CD14-positive monocyte (primary cell): ENCODE measurements around the gene SEPTIN8. TPM values are rescaled to one million over a fixed set of nuclear protein-coding genes. Genes with fewer than 3 reads are reported as not detected.

ENCODE experiments used
- DNase-seq, 3 donors: peaks; one replicate each; pipeline ENCODE4 v3.0.0-alpha.2; 2011 to 2022
- H2AFZ ChIP-seq: 2 replicates; pipeline ENCODE4 v1.6.0; 2012; ENCODE audit warnings: mild to moderate bottlenecking, low read depth, low read length, inconsistent platforms; ENCODE audit not compliant: insufficient read depth, poor library complexity, severe bottlenecking
- H3K27ac ChIP-seq, 2 donors: 1 replicate in 1 of 2; 2 replicates in 1 of 2; pipeline ENCODE4 v1.5.1; 2012 to 2013; ENCODE audit warnings: low read length in 2 of 2, control low read depth in 1 of 2, inconsistent platforms in 1 of 2, low read depth in 1 of 2, mild to moderate bottlenecking in 1 of 2
- H3K27me3 ChIP-seq, 2 donors: one replicate each; pipeline versions ENCODE4 v1.6.0 to v1.6.1; 2011 to 2013; ENCODE audit warnings: low read length in 2 of 2; ENCODE audit not compliant: control insufficient read depth in 2 of 2, insufficient read depth in 2 of 2
- H3K36me3 ChIP-seq, 2 donors: replicated peaks in 1 of 2; 1 replicate in 1 of 2; 2 replicates in 1 of 2; pipeline versions ENCODE4 v1.5.1 to v1.6.1; 2012 to 2013; ENCODE audit warnings: low read length in 2 of 2, control low read depth in 1 of 2, inconsistent platforms in 1 of 2, mild to moderate bottlenecking in 1 of 2; ENCODE audit not compliant: insufficient read depth in 2 of 2, control insufficient read depth in 1 of 2
- H3K4me1 ChIP-seq, 2 donors: 1 replicate in 1 of 2; 2 replicates in 1 of 2; pipeline versions ENCODE4 v1.5.1 to v1.6.1; 2012 to 2013; ENCODE audit warnings: low read length in 2 of 2, control low read depth in 1 of 2, inconsistent platforms in 1 of 2, mild to moderate bottlenecking in 1 of 2, moderate library complexity in 1 of 2; ENCODE audit not compliant: insufficient read depth in 2 of 2, control insufficient read depth in 1 of 2
- H3K4me2 ChIP-seq: replicated peaks from 2 replicates; pipeline ENCODE3; 2012; ENCODE audit warnings: low read length, moderate library complexity, mild to moderate bottlenecking; ENCODE audit not compliant: poor library complexity, severe bottlenecking; ENCODE audit errors: extremely low read depth
- H3K4me3 ChIP-seq, 3 experiments: fragments of 200-600 bp in 1 of 3; sonication (generic) in 1 of 3; replicated peaks in 1 of 3; 1 replicate in 2 of 3; 2 replicates in 1 of 3; pipeline ENCODE4 v1.5.1; 2011 to 2013; ENCODE audit warnings: low read length in 3 of 3, mild to moderate bottlenecking in 3 of 3, control low read depth in 2 of 3, low read depth in 2 of 3, inconsistent platforms in 1 of 3, moderate library complexity in 1 of 3
- H3K79me2 ChIP-seq: 2 replicates; pipeline ENCODE4 v1.6.0; 2012; ENCODE audit warnings: mild to moderate bottlenecking, control low read depth, inconsistent platforms, low read length, moderate library complexity; ENCODE audit not compliant: insufficient read depth
- H3K9ac ChIP-seq: 2 replicates; pipeline ENCODE4 v1.6.0; 2017; ENCODE audit warnings: low read length, mild to moderate bottlenecking; ENCODE audit not compliant: insufficient read depth, poor library complexity, severe bottlenecking
- H3K9me3 ChIP-seq, 2 donors: replicated peaks in 1 of 2; 1 replicate in 1 of 2; 2 replicates in 1 of 2; pipeline versions ENCODE4 v1.5.1 to v1.6.1; 2012 to 2013; ENCODE audit warnings: low read length in 2 of 2, control low read depth in 1 of 2; ENCODE audit not compliant: control insufficient read depth in 1 of 2, insufficient read depth in 1 of 2
- H4K20me1 ChIP-seq: 2 replicates; pipeline ENCODE4 v1.6.0; 2012; ENCODE audit warnings: mild to moderate bottlenecking, low read length, control low read depth, moderate library complexity; ENCODE audit not compliant: insufficient read depth
- H3K27ac Mint-ChIP-seq, 7 donors: one replicate each; pipeline ENCODE4 v1.8.0; 2020; ENCODE audit warnings: mild to moderate bottlenecking in 7 of 7, mixed read lengths in 7 of 7, moderate library complexity in 6 of 7, inconsistent platforms in 2 of 7
- H3K27me3 Mint-ChIP-seq, 3 donors: one replicate each; pipeline ENCODE4 v1.8.0; 2021 to 2022; ENCODE audit warnings: low read depth in 3 of 3, mild to moderate bottlenecking in 3 of 3, mixed read lengths in 3 of 3, moderate library complexity in 3 of 3, inconsistent platforms in 1 of 3
- H3K36me3 Mint-ChIP-seq, 2 donors: one replicate each; pipeline ENCODE4 v1.8.0; 2020; ENCODE audit warnings: mixed read lengths in 2 of 2, inconsistent platforms in 1 of 2, mild to moderate bottlenecking in 1 of 2
- H3K4me1 Mint-ChIP-seq: one replicate; pipeline ENCODE4 v1.8.0; 2020; ENCODE audit warnings: mild to moderate bottlenecking, mixed read lengths
- H3K4me3 Mint-ChIP-seq, 2 donors: one replicate each; pipeline ENCODE4 v1.8.0; 2020; ENCODE audit warnings: mild to moderate bottlenecking in 2 of 2, mixed read lengths in 2 of 2, moderate library complexity in 1 of 2
- H3K9me3 Mint-ChIP-seq, 7 donors: one replicate each; pipeline ENCODE4 v1.8.0; 2020 to 2022; ENCODE audit warnings: mixed read lengths in 7 of 7, mild to moderate bottlenecking in 6 of 7, moderate library complexity in 6 of 7, inconsistent platforms in 2 of 7
- CTCF ChIP-seq: fragments of 200-600 bp; IDR thresholded peaks from one replicate; pipeline ENCODE4 v1.8.0; 2022; ENCODE audit warnings: antibody characterized with exemption, mild to moderate bottlenecking
- WGBS: methylation state at CpG from one replicate; pipeline ENCODE4 v1.1.5; 2013; ENCODE audit warnings: missing lambda C conversion rate; ENCODE audit not compliant: insufficient coverage; 5-methylcytosine and 5-hydroxymethylcytosine counted together
- intact Hi-C, 2 donors: fragments of 100-400 bp; cut with micrococcal nuclease; formaldehyde crosslinking; loops; one replicate each; pipeline versions ENCODE4 v1.15.0 to v1.15.1; 2023
- polyA plus RNA-seq, 3 donors: library from polyadenylated mRNA; depleted of rRNA in 1 of 3; unstranded in 2 of 3; stranded (reverse) in 1 of 3; fragments of 300-500 nt in 2 of 3; fragments of >200 nt in 1 of 3; fragmentation: Illumina TruSeq in 2 of 3; gene quantifications; 1 replicate in 2 of 3; 2 replicates in 1 of 3; pipeline ENCODE4 v1.2.3, GENCODE V29; 2012 to 2021

The SEPTIN8 gene
- polyA plus RNA-seq, 3 donors, result 0.36 to 5.0 (median 0.54) TPM

GRCh38 chr5:132751444-132751843, 25.6 kb downstream of the SEPTIN8 start:
- 100% methylated on average over 5 of the region's 7 CpGs for WGBS
- intact Hi-C loops, result no loop called here
- Histone ChIP-seq H3K9ac (no peak overlapping the region), H3K27ac (no peak overlapping the region), H3K79me2 (no peaks in the 10 kb centered on the region), H3K4me3 (no peak overlapping the region), H4K20me1 (no peaks in the 10 kb centered on the region), H3K4me2 (no peak overlapping the region), H3K4me1 (peaks cover 5 to 12% of the 10 kb centered on the region in 2 donors), H3K27me3 (peaks cover 25 to 31% of the 10 kb centered on the region in 2 donors), H3K9me3 (peaks cover 0 to 16% of the 10 kb centered on the region in 2 donors), H3K36me3 (no peaks in the 10 kb centered on the region), H2AFZ (no peak overlapping the region)
- Mint-ChIP-seq H3K27ac (no peak overlapping the region), H3K4me1 (peaks cover 2% of the 10 kb centered on the region), H3K36me3 (no peaks in the 10 kb centered on the region), H3K27me3 (peaks cover 30 to 51% (median 30%) of the 10 kb centered on the region in 3 donors), H3K9me3 (peaks cover 0 to 10% (median 0%) of the 10 kb centered on the region in 7 donors), H3K4me3 (no peak overlapping the region)
- no peak for DNase-seq
- no peak for TF ChIP-seq CTCF

- no peak overlapping the region for H3K4me3 Mint-ChIP-seq
- Histone ChIP-seq H3K36me3 (no peaks in the 10 kb centered on the region), H3K4me2 (no peak overlapping the region), H3K4me3 (no peak overlapping the region), H4K20me1 (no peaks in the 10 kb centered on the region), H3K4me1 (peaks cover 5 to 12% of the 10 kb centered on the region in 2 donors), H2AFZ (no peak overlapping the region), H3K9me3 (peaks cover 0 to 19% of the 10 kb centered on the region in 2 donors), H3K27me3 (peaks cover 33 to 39% of the 10 kb centered on the region in 2 donors), H3K27ac (no peak overlapping the region), H3K9ac (no peak overlapping the region), H3K79me2 (no peaks in the 10 kb centered on the region)
- H3K4me1 Mint-ChIP-seq, result peaks cover 2% of the 10 kb centered on the region
- intact Hi-C loops, result no loop called here
- WGBS, result 90% methylated on average over 7 of the region's 10 CpGs
- H3K27ac Mint-ChIP-seq, result no peak overlapping the region
- DNase-seq, result no peak
- H3K36me3 Mint-ChIP-seq, result no peaks in the 10 kb centered on the region
- H3K27me3 Mint-ChIP-seq, result peaks cover 37 to 57% (median 38%) of the 10 kb centered on the region in 3 donors
- H3K9me3 Mint-ChIP-seq, result peaks cover 0 to 11% (median 0%) of the 10 kb centered on the region in 7 donors
- TF ChIP-seq CTCF, result no peak
These were observed 26.4 kb downstream of the SEPTIN8 start for GRCh38 chr5:132750471-132751230.
